ENCODE results near the gene CCSER1. TPM values are rescaled to one million over a fixed set of nuclear protein-coding genes. Genes with fewer than 3 reads are reported as not detected.

The CCSER1 gene
- total and polyA plus RNA-seq, 2 of the 8 experiments (the other 6 are each of a cell fraction or from before 2014, with no cell fraction given) = 0.26 to 0.84 TPM

DNA sequence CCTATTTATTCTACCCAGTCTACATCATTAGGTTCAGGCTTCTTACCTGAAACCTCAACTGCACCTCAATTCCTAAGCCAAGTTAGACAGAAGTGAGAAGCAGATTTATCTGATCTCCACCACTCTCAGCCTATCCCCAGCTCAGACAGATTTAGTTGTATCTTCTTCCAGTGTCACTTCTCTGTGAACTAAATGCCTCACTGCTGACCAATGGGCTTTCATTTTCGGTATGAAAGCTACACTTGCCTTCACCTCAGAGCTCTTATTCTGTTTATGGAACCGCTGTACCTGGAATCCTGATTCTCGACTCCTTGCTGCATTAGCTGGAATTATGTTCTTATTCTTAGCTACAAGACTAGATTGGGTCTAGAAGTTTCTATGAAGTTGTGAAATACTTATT lies 833.2 kb downstream of the CCSER1 start (continued):
- TF ChIP-seq KDM1A (IDR thresholded peaks at IDR 0.05; ENCODE audit: borderline replicate concordance, low read length) (no peak), EZH2 (IDR thresholded peaks at IDR 0.05; ENCODE audit: low read depth, low read length, severe bottlenecking) (no peak)
- TF ChIP-seq, protein P1, sequence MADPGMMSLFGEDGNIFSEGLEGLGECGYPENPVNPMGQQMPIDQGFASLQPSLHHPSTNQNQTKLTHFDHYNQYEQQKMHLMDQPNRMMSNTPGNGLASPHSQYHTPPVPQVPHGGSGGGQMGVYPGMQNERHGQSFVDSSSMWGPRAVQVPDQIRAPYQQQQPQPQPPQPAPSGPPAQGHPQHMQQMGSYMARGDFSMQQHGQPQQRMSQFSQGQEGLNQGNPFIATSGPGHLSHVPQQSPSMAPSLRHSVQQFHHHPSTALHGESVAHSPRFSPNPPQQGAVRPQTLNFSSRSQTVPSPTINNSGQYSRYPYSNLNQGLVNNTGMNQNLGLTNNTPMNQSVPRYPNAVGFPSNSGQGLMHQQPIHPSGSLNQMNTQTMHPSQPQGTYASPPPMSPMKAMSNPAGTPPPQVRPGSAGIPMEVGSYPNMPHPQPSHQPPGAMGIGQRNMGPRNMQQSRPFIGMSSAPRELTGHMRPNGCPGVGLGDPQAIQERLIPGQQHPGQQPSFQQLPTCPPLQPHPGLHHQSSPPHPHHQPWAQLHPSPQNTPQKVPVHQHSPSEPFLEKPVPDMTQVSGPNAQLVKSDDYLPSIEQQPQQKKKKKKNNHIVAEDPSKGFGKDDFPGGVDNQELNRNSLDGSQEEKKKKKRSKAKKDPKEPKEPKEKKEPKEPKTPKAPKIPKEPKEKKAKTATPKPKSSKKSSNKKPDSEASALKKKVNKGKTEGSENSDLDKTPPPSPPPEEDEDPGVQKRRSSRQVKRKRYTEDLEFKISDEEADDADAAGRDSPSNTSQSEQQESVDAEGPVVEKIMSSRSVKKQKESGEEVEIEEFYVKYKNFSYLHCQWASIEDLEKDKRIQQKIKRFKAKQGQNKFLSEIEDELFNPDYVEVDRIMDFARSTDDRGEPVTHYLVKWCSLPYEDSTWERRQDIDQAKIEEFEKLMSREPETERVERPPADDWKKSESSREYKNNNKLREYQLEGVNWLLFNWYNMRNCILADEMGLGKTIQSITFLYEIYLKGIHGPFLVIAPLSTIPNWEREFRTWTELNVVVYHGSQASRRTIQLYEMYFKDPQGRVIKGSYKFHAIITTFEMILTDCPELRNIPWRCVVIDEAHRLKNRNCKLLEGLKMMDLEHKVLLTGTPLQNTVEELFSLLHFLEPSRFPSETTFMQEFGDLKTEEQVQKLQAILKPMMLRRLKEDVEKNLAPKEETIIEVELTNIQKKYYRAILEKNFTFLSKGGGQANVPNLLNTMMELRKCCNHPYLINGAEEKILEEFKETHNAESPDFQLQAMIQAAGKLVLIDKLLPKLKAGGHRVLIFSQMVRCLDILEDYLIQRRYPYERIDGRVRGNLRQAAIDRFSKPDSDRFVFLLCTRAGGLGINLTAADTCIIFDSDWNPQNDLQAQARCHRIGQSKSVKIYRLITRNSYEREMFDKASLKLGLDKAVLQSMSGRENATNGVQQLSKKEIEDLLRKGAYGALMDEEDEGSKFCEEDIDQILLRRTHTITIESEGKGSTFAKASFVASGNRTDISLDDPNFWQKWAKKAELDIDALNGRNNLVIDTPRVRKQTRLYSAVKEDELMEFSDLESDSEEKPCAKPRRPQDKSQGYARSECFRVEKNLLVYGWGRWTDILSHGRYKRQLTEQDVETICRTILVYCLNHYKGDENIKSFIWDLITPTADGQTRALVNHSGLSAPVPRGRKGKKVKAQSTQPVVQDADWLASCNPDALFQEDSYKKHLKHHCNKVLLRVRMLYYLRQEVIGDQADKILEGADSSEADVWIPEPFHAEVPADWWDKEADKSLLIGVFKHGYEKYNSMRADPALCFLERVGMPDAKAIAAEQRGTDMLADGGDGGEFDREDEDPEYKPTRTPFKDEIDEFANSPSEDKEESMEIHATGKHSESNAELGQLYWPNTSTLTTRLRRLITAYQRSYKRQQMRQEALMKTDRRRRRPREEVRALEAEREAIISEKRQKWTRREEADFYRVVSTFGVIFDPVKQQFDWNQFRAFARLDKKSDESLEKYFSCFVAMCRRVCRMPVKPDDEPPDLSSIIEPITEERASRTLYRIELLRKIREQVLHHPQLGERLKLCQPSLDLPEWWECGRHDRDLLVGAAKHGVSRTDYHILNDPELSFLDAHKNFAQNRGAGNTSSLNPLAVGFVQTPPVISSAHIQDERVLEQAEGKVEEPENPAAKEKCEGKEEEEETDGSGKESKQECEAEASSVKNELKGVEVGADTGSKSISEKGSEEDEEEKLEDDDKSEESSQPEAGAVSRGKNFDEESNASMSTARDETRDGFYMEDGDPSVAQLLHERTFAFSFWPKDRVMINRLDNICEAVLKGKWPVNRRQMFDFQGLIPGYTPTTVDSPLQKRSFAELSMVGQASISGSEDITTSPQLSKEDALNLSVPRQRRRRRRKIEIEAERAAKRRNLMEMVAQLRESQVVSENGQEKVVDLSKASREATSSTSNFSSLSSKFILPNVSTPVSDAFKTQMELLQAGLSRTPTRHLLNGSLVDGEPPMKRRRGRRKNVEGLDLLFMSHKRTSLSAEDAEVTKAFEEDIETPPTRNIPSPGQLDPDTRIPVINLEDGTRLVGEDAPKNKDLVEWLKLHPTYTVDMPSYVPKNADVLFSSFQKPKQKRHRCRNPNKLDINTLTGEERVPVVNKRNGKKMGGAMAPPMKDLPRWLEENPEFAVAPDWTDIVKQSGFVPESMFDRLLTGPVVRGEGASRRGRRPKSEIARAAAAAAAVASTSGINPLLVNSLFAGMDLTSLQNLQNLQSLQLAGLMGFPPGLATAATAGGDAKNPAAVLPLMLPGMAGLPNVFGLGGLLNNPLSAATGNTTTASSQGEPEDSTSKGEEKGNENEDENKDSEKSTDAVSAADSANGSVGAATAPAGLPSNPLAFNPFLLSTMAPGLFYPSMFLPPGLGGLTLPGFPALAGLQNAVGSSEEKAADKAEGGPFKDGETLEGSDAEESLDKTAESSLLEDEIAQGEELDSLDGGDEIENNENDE (IDR thresholded peaks at IDR 0.05; ENCODE audit: insufficient replicate concordance, low read length) = no peak
